Sigmoid colon (tissue), 4 donors: ENCODE results near the gene PARP2.

ENCODE experiments used
- EP300 ChIP-seq, 4 donors: sonication (generic); formaldehyde crosslinking; IDR thresholded peaks; one replicate each; pipeline ENCODE4 v1.6.1; 2017; ENCODE audit warnings: antibody characterized with exemption in 4 of 4
- POLR2A ChIP-seq, 2 donors: fragments of 450-650 bp; IDR thresholded peaks; one replicate each; pipeline ENCODE4 v1.6.1; 2016; ENCODE audit warnings: antibody characterized with exemption in 2 of 2, mild to moderate bottlenecking in 2 of 2, moderate library complexity in 2 of 2
- POLR2AphosphoS5 ChIP-seq, 4 donors: sonication (generic); formaldehyde crosslinking; IDR thresholded peaks; one replicate each; pipeline ENCODE4 v1.6.1; 2017; ENCODE audit warnings: antibody characterized with exemption in 4 of 4
- TF ChIP-seq, protein P1 (sequence below), 4 experiments: fragments of 450-650 bp in 3 of 4; fragments of 200-600 bp in 1 of 4; IDR thresholded peaks; one replicate each; pipeline ENCODE4 v1.5.1; 2016 to 2019; ENCODE audit warnings: antibody characterized with exemption in 4 of 4, mild to moderate bottlenecking in 3 of 4, moderate library complexity in 2 of 4

DNA sequence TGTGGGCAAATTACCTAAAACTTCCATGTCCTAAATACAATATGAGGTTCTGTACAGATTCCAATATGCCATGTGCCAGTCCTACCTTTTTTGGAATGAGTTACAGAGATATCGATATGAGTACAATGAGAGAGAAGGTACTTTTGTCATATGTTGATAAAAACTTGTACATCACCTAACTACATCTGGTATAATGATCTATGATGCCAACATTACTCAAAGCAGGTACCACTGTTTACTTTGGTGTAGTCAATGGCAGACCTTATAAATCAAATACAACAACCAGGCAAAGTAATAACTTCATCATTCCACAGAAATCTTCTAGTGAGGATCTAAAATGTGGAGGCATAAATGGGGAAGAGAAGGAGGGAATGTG lies 57.1 kb downstream of the PARP2 start:
- TF ChIP-seq, protein P1, sequence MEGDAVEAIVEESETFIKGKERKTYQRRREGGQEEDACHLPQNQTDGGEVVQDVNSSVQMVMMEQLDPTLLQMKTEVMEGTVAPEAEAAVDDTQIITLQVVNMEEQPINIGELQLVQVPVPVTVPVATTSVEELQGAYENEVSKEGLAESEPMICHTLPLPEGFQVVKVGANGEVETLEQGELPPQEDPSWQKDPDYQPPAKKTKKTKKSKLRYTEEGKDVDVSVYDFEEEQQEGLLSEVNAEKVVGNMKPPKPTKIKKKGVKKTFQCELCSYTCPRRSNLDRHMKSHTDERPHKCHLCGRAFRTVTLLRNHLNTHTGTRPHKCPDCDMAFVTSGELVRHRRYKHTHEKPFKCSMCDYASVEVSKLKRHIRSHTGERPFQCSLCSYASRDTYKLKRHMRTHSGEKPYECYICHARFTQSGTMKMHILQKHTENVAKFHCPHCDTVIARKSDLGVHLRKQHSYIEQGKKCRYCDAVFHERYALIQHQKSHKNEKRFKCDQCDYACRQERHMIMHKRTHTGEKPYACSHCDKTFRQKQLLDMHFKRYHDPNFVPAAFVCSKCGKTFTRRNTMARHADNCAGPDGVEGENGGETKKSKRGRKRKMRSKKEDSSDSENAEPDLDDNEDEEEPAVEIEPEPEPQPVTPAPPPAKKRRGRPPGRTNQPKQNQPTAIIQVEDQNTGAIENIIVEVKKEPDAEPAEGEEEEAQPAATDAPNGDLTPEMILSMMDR (IDR thresholded peaks at IDR 0.05) = no peak
- TF ChIP-seq POLR2A (IDR thresholded peaks at IDR 0.05) (no peak), POLR2AphosphoS5 (IDR thresholded peaks at IDR 0.05) (no peak), EP300 (IDR thresholded peaks at IDR 0.05) (no peak)
